Measurements from ENCODE around the gene SPINK6.

SPINK6 gene

DNA sequence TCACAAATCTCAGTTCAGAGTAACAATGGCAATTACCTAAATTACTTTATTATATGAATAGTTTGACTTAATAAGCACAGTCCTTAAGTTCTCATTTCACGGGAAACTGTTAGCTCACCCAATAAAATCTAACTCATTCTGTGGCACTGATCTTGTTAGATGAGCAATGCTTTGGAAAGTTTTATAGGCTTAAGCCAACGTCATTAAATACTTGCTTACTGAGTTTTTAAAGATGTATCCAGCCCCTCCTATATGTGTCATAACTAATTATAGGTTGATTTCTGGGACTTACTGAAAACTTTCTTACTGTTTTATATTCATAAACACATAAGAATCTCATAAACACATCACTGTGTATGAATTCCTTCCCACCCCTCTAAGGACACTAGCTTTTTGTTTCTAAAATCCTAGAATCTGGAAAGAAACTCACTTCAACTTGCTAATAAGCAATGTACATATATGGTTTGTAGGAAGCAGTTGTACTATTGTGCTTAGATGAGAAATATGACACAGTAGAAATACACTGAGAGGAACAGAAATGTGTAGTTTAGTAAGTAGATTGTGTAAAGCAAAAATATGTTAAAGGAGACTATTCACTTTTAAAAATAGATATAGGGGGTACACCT, 21.4 kb downstream of the SPINK6 start:
- no peak for DNase-seq

DNA sequence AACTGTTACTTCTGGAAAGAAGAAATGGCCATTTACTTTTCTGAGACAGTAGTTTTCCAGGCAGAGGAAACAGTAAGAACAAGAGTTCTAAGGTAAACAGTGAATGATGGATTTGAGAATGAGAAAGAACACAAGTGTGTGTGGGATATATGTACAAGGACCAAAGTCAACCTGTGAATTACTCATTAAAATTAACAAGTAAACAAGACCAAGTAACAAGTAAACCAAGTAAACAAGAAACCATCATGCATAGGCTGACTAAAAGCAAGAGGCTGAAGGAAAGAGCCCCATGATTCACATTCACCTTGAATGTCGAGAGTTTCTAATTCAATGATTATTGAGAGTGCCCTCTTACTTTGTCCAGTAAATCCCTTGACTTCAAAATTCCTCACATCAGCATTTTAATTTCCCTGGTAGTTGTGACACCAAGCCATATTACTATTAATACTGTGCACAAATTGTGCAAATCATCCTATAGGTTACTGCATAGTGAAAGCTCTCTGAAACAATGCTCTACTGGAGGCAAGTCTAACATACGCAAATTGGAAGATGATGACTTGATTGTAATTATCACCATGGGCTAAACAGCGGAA, 25.6 kb downstream of the SPINK6 start:
- no peak for DNase-seq

DNA sequence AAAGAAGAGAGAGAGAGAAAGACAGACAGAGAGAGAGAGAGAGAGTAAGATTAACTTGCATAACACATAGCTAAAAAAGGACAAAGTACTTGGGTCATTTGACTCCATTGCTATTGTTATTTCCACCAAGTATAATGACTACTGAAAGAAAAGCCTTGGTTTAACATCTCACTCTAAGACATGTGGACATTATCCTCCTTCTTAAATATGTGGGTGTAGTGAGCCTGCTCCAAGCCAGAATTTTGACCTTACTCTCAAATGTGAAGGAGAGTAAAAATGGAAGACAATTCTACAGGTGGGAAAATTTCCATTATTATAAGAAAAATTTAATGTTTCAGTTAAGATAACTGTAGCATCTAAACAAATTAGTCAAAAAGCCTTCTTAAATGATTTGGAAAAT, 27.0 kb downstream of the SPINK6 start:
- DNase-seq = no peak

DNA sequence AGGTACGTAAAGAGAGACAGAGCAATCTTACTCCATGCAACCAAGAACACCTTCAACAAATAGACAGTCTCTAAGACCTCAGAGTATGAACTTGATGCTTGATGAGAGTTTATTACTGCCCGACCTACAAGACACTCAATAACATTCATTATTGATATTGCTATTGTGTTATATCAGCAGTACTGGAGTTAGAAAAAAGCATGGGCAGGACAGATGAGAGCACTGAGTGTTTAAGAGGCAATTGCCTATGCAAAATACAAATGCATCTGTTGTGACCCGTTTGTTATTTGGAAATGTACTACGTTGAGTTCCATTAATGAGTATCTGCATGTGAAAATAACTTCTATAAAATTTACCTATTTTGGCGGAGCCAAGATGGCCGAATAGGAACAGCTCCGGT, 27.4 kb downstream of the SPINK6 start:
- no peak for DNase-seq

DNA sequence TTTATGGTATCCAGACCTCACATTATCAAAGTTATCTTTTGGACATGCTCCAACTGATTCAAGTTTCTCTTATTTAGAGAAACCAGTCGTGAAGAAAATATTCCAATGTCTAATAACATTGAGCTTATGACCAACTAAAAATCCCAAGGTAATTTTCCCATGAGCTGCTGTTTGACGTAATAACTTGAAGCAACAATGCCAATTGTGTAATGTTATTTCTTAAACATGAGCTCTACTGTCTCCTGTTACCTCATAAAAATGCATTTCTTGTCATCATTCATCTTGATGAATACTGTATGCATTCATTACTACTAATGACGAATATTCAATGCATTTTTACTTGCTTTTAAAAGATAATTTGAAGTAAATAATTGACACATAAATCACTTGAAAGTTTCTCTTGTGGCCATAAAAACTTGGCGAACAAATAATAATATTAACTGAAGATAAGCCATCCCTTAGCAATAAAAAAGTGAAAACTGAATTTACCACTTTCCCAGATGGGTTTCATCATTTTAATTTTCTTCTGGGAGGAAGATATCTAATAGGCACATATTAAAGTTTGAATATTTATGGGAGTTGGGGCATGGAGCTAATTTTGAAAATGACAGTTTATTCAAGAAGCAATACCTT, 35.1 kb downstream of the SPINK6 start:
- no peak for DNase-seq

DNA sequence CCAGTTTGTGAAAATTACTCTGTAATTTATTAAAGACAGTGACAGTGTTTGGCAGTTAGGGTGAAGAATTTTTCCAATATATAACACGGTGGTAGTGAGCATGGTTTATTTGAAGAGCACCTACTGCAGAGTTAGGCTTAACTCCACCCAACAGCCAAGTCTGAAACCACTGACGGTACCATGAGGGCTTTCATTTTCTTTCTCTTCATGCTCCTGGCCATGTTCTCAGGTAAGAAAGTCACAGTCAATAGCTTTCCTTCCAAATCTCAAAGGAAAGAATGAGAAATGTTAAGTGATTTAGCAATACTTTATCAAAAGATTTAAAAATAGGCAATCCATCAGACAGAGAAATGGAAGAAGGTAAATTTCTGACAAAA, 35.6 kb downstream of the SPINK6 start, which contains the start of gene MARCOL:
Gene MARCOL, plus strand, starts transcription at position 108 of the 377 bp plus-strand sequence. Its CDS starts 73 bp downstream, at position 181.
- no peak for DNase-seq

DNA sequence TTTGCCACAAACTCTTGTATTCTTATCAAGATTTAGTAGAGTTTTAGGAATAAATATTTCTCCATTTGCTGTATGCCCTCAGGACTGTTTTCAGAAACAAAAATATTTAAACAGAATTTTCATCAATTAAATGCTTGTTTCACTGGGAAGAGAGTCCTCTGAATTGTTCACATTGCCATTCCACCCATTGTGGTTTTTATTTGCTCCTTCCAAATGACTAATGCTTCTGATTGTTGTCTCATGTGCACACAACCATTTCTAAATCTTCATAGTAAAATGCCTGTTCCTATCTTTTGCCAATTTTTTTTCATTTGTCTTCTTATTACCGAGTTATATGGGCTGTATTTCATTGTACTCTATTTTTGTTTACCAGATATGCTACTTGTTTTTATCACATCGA, 46.1 kb downstream of the SPINK6 start:
- DNase-seq = no peak

DNA sequence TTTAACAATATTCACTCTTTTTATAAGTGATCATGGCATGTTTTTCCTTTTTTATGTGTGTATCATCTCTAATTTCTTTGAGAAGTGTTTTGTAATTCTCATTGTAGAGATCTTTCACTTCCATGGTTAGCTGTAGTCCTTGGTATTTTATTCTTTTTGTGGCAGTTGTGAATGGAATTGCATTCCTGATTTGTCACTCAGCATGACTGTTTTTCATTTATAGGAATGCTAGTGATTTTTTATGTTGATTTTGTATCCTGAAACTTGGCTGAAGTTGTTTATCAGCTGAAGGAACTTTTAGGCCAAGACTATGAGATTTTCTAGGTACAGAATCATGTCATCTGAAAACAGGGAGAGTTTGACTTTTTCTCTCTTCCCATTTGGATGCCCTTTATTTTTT, 52.6 kb downstream of the SPINK6 start:
- no peak for DNase-seq

DNA sequence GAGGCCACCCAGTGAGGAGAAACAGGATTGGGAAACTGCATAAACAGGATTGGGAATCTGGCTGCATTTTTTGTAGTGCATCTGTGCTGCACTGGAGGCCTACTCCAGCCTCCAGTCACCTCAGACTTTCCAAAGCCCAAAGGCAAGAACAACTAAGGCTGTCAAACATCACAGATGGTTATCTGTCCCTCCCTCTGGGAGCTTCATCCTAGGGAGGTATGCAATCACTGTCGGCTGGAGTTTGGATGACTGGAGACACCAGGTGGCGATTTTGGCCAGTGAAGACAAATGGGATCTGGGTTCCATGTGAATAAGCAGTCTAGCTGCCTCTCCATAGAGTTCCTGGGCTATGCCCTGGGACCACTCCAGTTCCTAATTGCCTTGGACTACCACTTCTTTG, 56.4 kb downstream of the SPINK6 start:
- no peak for DNase-seq

DNA sequence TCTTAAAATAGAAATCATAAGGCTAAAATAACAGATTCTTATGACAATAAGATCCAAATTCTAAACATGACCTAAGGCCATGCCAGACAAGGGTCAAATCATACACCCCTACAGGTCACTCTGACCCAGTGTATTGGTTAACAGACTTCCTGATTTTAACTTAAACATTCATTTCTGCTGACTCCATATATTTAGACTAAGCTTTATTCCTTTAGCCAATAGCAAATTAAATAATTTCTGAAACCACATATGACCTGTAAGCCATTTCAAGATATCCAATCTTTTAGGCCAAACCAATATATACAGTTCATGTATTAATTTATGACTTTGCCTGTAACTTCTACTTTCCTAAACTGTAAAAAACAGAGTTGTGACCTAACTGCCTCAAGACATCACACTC, 58.4 kb downstream of the SPINK6 start:
- no peak for DNase-seq
